ENCODE measurements around the gene FICD. TPM values are rescaled to one million over a fixed set of nuclear protein-coding genes. Genes with fewer than 3 reads are reported as not detected.
A peak's percentile ranks its signal among the peaks of the same experiment; 100 is the strongest.

Gene FICD
- 30.8 TPM for total RNA-seq

- Histone ChIP-seq H3K9me3 (no peaks in the 10 kb centered on the region), H3K4me3 (peak within 1 kb of the TSS; percentile 80 to 97), H3K36me3 (peaks cover 17 to 22% of the 10 kb centered on the region in 2 donors), H3K27ac (peak within 1 kb of the TSS; percentile 71 to 76), H3K27me3 (no peaks in the 10 kb centered on the region), H3K4me1 (peaks cover 6 to 10% of the 10 kb centered on the region in 2 donors)
- intact Hi-C loops (cut with DNase I) = loop anchor here (1.0 to 10.0 kb wide), 9 partner anchors 47 to 1060 kb away; partner anchors contain the start of genes ALKBH2, ISCU, MMAB and MVK
- TF ChIP-seq, protein P1, sequence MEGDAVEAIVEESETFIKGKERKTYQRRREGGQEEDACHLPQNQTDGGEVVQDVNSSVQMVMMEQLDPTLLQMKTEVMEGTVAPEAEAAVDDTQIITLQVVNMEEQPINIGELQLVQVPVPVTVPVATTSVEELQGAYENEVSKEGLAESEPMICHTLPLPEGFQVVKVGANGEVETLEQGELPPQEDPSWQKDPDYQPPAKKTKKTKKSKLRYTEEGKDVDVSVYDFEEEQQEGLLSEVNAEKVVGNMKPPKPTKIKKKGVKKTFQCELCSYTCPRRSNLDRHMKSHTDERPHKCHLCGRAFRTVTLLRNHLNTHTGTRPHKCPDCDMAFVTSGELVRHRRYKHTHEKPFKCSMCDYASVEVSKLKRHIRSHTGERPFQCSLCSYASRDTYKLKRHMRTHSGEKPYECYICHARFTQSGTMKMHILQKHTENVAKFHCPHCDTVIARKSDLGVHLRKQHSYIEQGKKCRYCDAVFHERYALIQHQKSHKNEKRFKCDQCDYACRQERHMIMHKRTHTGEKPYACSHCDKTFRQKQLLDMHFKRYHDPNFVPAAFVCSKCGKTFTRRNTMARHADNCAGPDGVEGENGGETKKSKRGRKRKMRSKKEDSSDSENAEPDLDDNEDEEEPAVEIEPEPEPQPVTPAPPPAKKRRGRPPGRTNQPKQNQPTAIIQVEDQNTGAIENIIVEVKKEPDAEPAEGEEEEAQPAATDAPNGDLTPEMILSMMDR (IDR thresholded peaks at IDR 0.05) = no peak
- peak; percentile 99 to 100 for DNase-seq (ENCODE audit: low spot score in 2 of 2)
Observed at GRCh38 chr12:108514973-108515814, at the start of gene FICD. Gene FICD (plus strand): TSS chr12:108515277. CDS start chr12:108516973, 1,696 bp downstream.

DNA sequence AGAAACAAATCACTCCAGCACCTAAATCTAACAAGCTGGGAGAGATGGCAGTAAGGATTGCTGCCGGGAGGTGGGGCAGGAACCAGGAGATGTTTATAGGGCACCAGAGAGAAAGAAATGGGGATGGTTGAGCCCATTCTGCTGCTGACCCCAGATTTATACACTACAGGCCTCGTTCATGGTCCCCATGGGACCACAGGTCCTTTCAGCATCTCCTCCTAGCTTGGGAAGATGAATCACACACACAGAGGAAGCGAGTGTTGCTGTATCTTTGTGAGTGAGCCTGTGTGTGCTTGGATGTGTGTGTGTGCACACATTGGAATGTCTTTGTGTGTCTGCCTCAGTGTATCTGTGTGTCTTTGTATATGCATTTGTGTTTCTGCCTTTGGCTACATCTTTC, 49.7 kb upstream of the FICD start:
- DNase-seq (ENCODE audit: low spot score in 2 of 2) = no peak
- intact Hi-C loops (cut with DNase I) = no loop called here
- TF ChIP-seq, protein P1 (IDR thresholded peaks at IDR 0.05) = no peak
- H3K36me3 ChIP-seq = no peaks in the 10 kb centered on the region
- H3K4me1 ChIP-seq = no peaks in the 10 kb centered on the region
- H3K27me3 ChIP-seq = no peaks in the 10 kb centered on the region
- H3K9me3 ChIP-seq = no peaks in the 10 kb centered on the region
- H3K27ac ChIP-seq = no peak overlapping the region
- no peak overlapping the region for H3K4me3 ChIP-seq

GRCh38 chr12:108468196-108468968, 46.7 kb upstream of the FICD start:
- Histone ChIP-seq H3K36me3 (no peaks in the 10 kb centered on the region), H3K4me1 (no peaks in the 10 kb centered on the region), H3K9me3 (no peaks in the 10 kb centered on the region), H3K27me3 (no peaks in the 10 kb centered on the region), H3K27ac (no peak overlapping the region), H3K4me3 (no peak overlapping the region)
- intact Hi-C loops (cut with DNase I) = no loop called here
- TF ChIP-seq, protein P1 (IDR thresholded peaks at IDR 0.05) = no peak
- DNase-seq (ENCODE audit: low spot score in 2 of 2) = no peak

DNA sequence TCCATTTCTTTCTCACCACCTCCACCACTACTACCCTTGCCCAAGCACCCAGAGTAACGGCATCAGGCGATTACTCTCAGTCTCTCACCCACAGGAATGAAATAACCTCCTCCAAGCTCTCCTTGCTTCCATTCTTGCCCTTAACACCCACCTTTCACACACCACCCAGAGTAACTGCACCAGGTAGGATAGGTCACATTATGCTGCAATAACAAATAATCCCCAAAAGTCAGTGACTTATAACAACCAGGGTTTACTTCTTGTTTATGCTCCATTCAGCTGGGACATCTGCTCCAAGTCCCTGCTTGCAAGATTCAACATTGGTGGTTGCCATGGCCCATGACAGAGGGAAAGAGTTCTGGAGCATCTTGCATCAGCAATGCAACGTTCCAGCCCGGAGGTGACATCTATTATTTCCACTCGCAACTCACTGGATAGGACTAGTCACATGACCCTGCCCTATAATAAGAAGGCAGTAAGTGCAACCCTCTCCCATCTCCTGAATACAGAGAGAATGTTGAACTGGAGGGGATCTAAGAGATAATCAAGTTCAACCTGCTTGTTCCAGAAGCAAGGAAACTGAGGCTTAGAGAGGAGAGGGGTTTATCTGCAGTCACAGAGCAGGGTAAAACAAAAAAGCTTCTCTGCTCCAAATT, 41.5 kb upstream of the FICD start:
- TF ChIP-seq, protein P1 (IDR thresholded peaks at IDR 0.05) = no peak

DNA sequence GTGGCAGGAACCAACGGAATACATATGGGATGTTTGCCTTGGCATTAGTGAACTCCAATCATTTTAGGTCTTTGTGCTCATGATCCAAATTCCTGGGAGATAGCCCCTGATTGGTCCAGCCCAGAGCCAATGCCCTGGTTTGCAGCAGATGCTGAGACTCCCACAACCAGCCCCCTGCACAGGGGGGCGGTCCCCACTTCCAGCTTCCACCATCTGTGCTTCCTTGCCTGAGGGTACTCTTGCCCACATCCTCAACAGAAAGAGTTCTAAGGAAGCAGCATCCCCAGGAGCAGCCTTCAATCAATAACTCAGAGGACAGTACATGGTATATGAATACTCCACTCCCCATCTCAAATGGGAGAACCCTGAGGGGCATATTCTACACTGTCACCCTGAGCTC, 39.7 kb upstream of the FICD start:
- Histone ChIP-seq H3K4me3 (no peak overlapping the region), H3K27ac (no peak overlapping the region), H3K27me3 (no peaks in the 10 kb centered on the region), H3K9me3 (no peaks in the 10 kb centered on the region), H3K36me3 (no peaks in the 10 kb centered on the region), H3K4me1 (no peaks in the 10 kb centered on the region)
- DNase-seq (ENCODE audit: low spot score in 2 of 2) = no peak
- intact Hi-C loops (cut with DNase I) = no loop called here
- TF ChIP-seq, protein P1 (IDR thresholded peaks at IDR 0.05) = no peak

More for the DNA sequence above, 41.5 kb upstream of the FICD start:
- Histone ChIP-seq H3K4me1 (no peaks in the 10 kb centered on the region), H3K36me3 (no peaks in the 10 kb centered on the region), H3K27me3 (no peaks in the 10 kb centered on the region), H3K9me3 (no peaks in the 10 kb centered on the region), H3K4me3 (no peak overlapping the region), H3K27ac (no peak overlapping the region)
- DNase-seq (ENCODE audit: low spot score in 2 of 2) = no peak
- intact Hi-C loops (cut with DNase I) = no loop called here

All from ascending aorta (tissue), 2 donors.